ENCODE data around the gene PRKCQ.

Gene PRKCQ

GRCh38 chr10:6522230-6522629 is 57.8 kb downstream of the PRKCQ start:
- DNase-seq (ENCODE audit: low read depth): no peak

- no peak for DNase-seq (ENCODE audit: low read depth)
These were observed 59.9 kb downstream of the PRKCQ start for GRCh38 chr10:6520138-6520537.

GRCh38 chr10:6518791-6519429 is 61.2 kb downstream of the PRKCQ start:
- no peak for DNase-seq (ENCODE audit: low read depth)

GRCh38 chr10:6516929-6517284 is 63.2 kb downstream of the PRKCQ start:
- DNase-seq (ENCODE audit: low read depth): no peak

- DNase-seq (ENCODE audit: low read depth): no peak
These were observed 63.7 kb downstream of the PRKCQ start for GRCh38 chr10:6516281-6516928.

- DNase-seq (ENCODE audit: low read depth): no peak
These were observed 65.0 kb downstream of the PRKCQ start for GRCh38 chr10:6514844-6515780.

- no peak for DNase-seq (ENCODE audit: low read depth)
These were observed 65.9 kb downstream of the PRKCQ start for GRCh38 chr10:6514180-6514579.

GRCh38 chr10:6513476-6513875 is 66.6 kb downstream of the PRKCQ start:
- no peak for DNase-seq (ENCODE audit: low read depth)

- no peak for DNase-seq (ENCODE audit: low read depth)
These were observed 67.9 kb downstream of the PRKCQ start for GRCh38 chr10:6512182-6512581.

- no peak for DNase-seq (ENCODE audit: low read depth)
These were observed 68.7 kb downstream of the PRKCQ start for GRCh38 chr10:6511347-6511746.

- no peak for DNase-seq (ENCODE audit: low read depth)
These were observed 72.8 kb downstream of the PRKCQ start for GRCh38 chr10:6507311-6507710.

- no peak for DNase-seq (ENCODE audit: low read depth)
These were observed 74.8 kb downstream of the PRKCQ start for GRCh38 chr10:6505300-6505699.

- no peak for DNase-seq (ENCODE audit: low read depth)
These were observed 75.8 kb downstream of the PRKCQ start for GRCh38 chr10:6504296-6504695.

- DNase-seq (ENCODE audit: low read depth): no peak
These were observed 76.9 kb downstream of the PRKCQ start for GRCh38 chr10:6503171-6503570.

- DNase-seq (ENCODE audit: low read depth): no peak
These were observed 78.1 kb downstream of the PRKCQ start for GRCh38 chr10:6501931-6502330.

- no peak for DNase-seq (ENCODE audit: low read depth)
These were observed 80.1 kb downstream of the PRKCQ start for GRCh38 chr10:6499974-6500373.

GRCh38 chr10:6498771-6499170 is 81.3 kb downstream of the PRKCQ start:
- DNase-seq (ENCODE audit: low read depth): no peak

- no peak for DNase-seq (ENCODE audit: low read depth)
These were observed 82.5 kb downstream of the PRKCQ start for GRCh38 chr10:6497620-6498019.

- no peak for DNase-seq (ENCODE audit: low read depth)
These were observed 85.0 kb downstream of the PRKCQ start for GRCh38 chr10:6494936-6495592.

GRCh38 chr10:6494442-6494819 is 85.6 kb downstream of the PRKCQ start:
- no peak for DNase-seq (ENCODE audit: low read depth)

GRCh38 chr10:6493521-6494441 is 86.3 kb downstream of the PRKCQ start:
- no peak for DNase-seq (ENCODE audit: low read depth)

All from GM04504 (cell line).